Loucy (cell line): ENCODE data around the gene SPATA25.
"Not testable (repeated sequence)": the region's sequence is repeated elsewhere in the genome, so short reads cannot be mapped to it uniquely, and the experiment has no call there.

ENCODE experiments used
- H2AFZ ChIP-seq: fragments of 200-600 bp; sonication (generic); 2 replicates; pipeline ENCODE4 v1.6.0; 2016; ENCODE audit warnings: antibody characterized with exemption, mild to moderate bottlenecking, low read length, moderate library complexity
- H3F3A ChIP-seq: fragments of 200-600 bp; 2 replicates; pipeline ENCODE4 v1.6.0; 2016; ENCODE audit warnings: antibody characterized with exemption, low read depth, mild to moderate bottlenecking
- H3K27me3 ChIP-seq: fragments of 200-600 bp; sonication (generic); 2 replicates; pipeline ENCODE4 v1.6.1; 2014; ENCODE audit warnings: low read length, mild to moderate bottlenecking; ENCODE audit not compliant: insufficient read depth, poor library complexity, severe bottlenecking
- H3K36me3 ChIP-seq: fragments of 200-600 bp; sonication (generic); 2 replicates; pipeline ENCODE4 v1.6.1; 2016; ENCODE audit warnings: low read length; ENCODE audit not compliant: insufficient read depth
- H3K4me1 ChIP-seq: fragments of 200-600 bp; sonication (generic); 2 replicates; pipeline ENCODE4 v1.5.1; 2014; ENCODE audit warnings: low read length, mild to moderate bottlenecking; ENCODE audit not compliant: insufficient read depth, poor library complexity, severe bottlenecking
- H3K4me2 ChIP-seq: fragments of 200-600 bp; sonication (generic); 2 replicates; pipeline ENCODE4 v1.6.0; 2014; ENCODE audit warnings: antibody characterized with exemption, low read length, low read depth, mild to moderate bottlenecking; ENCODE audit not compliant: poor library complexity, severe bottlenecking
- H3K4me3 ChIP-seq: fragments of 200-600 bp; sonication (generic); 2 replicates; pipeline ENCODE4 v1.5.1; 2014; ENCODE audit warnings: low read length, mild to moderate bottlenecking, mixed read lengths; ENCODE audit not compliant: poor library complexity, severe bottlenecking
- H3K79me2 ChIP-seq: fragments of 200-600 bp; sonication (generic); 2 replicates; pipeline ENCODE4 v1.6.1; 2014; ENCODE audit warnings: low read length; ENCODE audit not compliant: insufficient read depth
- H3K9ac ChIP-seq: fragments of 200-600 bp; sonication (generic); 2 replicates; pipeline ENCODE4 v1.6.0; 2014; ENCODE audit warnings: mild to moderate bottlenecking, low read depth, low read length, moderate library complexity; ENCODE audit not compliant: poor library complexity, severe bottlenecking
- H3K9me2 ChIP-seq: fragments of 200-600 bp; sonication (generic); replicated peaks from 2 replicates; pipeline ENCODE4 v1.6.1; 2016; ENCODE audit warnings: low read depth, low read length, mixed read lengths
- H3K9me3 ChIP-seq: fragments of 200-600 bp; sonication (generic); 2 replicates; pipeline ENCODE4 v1.6.1; 2014; ENCODE audit warnings: mild to moderate bottlenecking, antibody characterized with exemption, low read length, low read depth; ENCODE audit not compliant: insufficient read depth
- H4K20me1 ChIP-seq: fragments of 200-600 bp; sonication (generic); 2 replicates; pipeline ENCODE4 v1.6.0; 2014; ENCODE audit warnings: antibody characterized with exemption, low read length, mild to moderate bottlenecking; ENCODE audit not compliant: insufficient read depth, poor library complexity, severe bottlenecking
- EZH2phosphoT487 ChIP-seq: fragments of 200-600 bp; IDR thresholded peaks from 2 replicates; pipeline ENCODE4 v1.6.1; 2018; ENCODE audit warnings: antibody characterized with exemption, mild to moderate bottlenecking, moderate library complexity, borderline replicate concordance
- TF ChIP-seq, protein P1 (sequence below): fragments of 200-600 bp; sonication (generic); conservative IDR thresholded peaks from 2 replicates; pipeline ENCODE4 v1.5.1; 2014; ENCODE audit warnings: mild to moderate bottlenecking, antibody characterized with exemption, low read length

SPATA25 gene

DNA sequence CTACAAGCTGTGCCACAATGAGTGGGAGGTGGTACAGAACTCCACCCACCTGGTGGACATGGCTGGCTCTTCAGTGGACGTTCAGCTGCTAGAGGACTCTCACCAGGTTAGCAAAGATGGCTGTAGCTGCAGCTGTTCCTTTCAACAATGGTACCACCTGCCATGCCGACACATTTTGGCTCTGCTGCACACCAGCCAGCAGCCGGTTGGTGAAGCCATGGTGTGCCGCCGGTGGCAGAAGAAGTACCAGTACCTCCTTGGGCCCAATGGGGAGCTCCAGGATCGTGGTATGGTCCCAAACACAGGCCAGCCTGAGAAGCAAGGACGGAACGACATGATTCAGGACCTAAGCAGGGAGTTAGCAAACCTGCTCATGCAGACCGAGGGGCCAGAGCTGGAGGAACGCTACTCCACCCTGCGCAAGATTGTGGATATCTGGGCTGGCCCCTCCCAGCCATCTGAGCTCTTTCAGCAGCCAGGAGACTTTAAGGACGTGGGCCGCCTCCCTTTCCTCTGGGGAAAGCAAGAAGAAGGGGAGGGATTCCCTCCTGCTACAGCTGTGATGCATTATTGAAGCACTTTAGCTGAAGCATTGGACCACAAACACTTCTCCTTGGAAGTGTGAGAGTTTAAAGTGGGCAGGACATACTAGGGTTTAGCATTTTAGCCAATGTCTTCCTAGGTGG is 9.2 kb downstream of the SPATA25 start:
- Histone ChIP-seq H3K27me3 (no peaks in the 10 kb centered on the region), H4K20me1 (peaks cover 4% of the 10 kb centered on the region), H3K9me3 (no peaks in the 10 kb centered on the region), H3K4me1 (peaks cover 15% of the 10 kb centered on the region), H3K79me2 (peaks cover 22% of the 10 kb centered on the region), H3K36me3 (peaks cover 23% of the 10 kb centered on the region; the same call in 1 of the 2 replicates), H3K9ac (no peak overlapping the region), H3F3A (no peaks in the 10 kb centered on the region), H3K4me2 (no peak overlapping the region), H3K9me2 (no peaks in the 10 kb centered on the region), H3K4me3 (no peak overlapping the region), H2AFZ (no peak overlapping the region)
- no peak for TF ChIP-seq EZH2phosphoT487
- TF ChIP-seq, protein P1, sequence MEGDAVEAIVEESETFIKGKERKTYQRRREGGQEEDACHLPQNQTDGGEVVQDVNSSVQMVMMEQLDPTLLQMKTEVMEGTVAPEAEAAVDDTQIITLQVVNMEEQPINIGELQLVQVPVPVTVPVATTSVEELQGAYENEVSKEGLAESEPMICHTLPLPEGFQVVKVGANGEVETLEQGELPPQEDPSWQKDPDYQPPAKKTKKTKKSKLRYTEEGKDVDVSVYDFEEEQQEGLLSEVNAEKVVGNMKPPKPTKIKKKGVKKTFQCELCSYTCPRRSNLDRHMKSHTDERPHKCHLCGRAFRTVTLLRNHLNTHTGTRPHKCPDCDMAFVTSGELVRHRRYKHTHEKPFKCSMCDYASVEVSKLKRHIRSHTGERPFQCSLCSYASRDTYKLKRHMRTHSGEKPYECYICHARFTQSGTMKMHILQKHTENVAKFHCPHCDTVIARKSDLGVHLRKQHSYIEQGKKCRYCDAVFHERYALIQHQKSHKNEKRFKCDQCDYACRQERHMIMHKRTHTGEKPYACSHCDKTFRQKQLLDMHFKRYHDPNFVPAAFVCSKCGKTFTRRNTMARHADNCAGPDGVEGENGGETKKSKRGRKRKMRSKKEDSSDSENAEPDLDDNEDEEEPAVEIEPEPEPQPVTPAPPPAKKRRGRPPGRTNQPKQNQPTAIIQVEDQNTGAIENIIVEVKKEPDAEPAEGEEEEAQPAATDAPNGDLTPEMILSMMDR, result no peak

DNA sequence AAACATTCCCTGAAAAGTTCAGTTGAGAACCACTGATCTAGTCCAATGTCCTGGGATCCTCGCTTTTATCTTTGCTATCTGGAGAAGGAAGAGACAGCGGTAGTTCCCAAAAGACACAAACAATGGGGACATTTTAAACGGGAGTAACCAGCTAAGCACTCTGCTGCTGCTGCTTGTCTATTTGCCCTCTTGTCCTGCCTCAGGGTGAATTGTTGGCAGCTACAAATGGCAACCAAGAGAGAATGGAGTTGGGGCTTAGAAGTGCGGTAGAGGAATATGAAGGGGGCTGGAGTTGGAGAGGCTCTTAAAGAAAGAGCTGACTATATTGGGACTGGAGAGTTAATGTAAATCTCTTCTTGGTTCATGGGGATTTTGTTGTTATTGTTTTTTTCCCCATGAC is 12.8 kb downstream of the SPATA25 start:
- no peaks in the 10 kb centered on the region for H3K27me3 ChIP-seq
- TF ChIP-seq, protein P1, result no peak
- TF ChIP-seq EZH2phosphoT487, result no peak
- H3K9me3 ChIP-seq, result no peaks in the 10 kb centered on the region
- H3K79me2 ChIP-seq, result no peaks in the 10 kb centered on the region
- H3K4me3 ChIP-seq, result no peak overlapping the region
- no peak overlapping the region for H2AFZ ChIP-seq
- no peaks in the 10 kb centered on the region for H4K20me1 ChIP-seq
- H3K9ac ChIP-seq, result no peak overlapping the region
- H3K9me2 ChIP-seq, result no peaks in the 10 kb centered on the region
- H3K4me2 ChIP-seq, result no peak overlapping the region
- H3F3A ChIP-seq, result no peaks in the 10 kb centered on the region
- H3K36me3 ChIP-seq, result peaks cover 22% of the 10 kb centered on the region; the same call in 1 of the 2 replicates
- H3K4me1 ChIP-seq, result no peaks in the 10 kb centered on the region

DNA sequence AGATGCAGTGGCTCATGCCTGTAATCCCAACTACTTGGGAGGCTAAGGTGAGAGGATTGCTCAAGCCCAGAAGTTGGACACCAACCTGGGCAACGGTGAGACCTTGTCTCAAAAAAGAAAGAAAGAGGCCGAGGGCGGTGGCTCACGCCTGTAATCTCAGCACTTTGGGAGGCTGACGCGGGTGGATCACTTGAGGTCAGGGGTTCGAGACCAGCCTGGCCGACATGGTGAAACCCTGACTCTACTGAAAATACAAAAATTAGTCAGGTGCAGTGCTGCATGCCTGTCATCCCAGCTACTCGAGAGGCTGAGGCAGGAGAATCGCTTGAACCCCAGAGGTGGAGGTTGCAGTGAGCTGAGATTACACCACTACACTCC is 13.3 kb downstream of the SPATA25 start:
- H4K20me1 ChIP-seq, H3K9me3 ChIP-seq, H3K4me2 ChIP-seq, H3K27me3 ChIP-seq, H3K4me3 ChIP-seq, H3K9me2 ChIP-seq, H3F3A ChIP-seq, H3K79me2 ChIP-seq, H3K4me1 ChIP-seq, H2AFZ ChIP-seq, H3K9ac ChIP-seq: not testable (repeated sequence)
- H3K36me3 ChIP-seq, result peaks cover 22% of the 10 kb centered on the region; the same call in 1 of the 2 replicates
